CD4-positive, alpha-beta T cell (primary cell): ENCODE results near the gene CCDC85B. TPM values are rescaled to one million over a fixed set of nuclear protein-coding genes. Genes with fewer than 3 reads are reported as not detected.

ENCODE experiments used
- ATAC-seq: fragments of 200-7000 bp; cut with Tn5 transposase; one replicate; pipeline ENCODE4 v1.10.0; 2022; ENCODE audit warnings: mild to moderate bottlenecking; ENCODE audit not compliant: poor library complexity
- CTCF ChIA-PET: fragments of 350-600 bp; sonication (Branson Sonifier 250); formaldehyde crosslinking; loops from one replicate; lab custom pipeline; 2021; ENCODE audit warnings: antibody characterized with exemption, inconsistent platforms; lab: Charles Lee
- POLR2A ChIA-PET: fragments of 350-600 bp; sonication (Branson Sonifier 250); formaldehyde crosslinking; loops from one replicate; lab custom pipeline; 2021; ENCODE audit warnings: antibody characterized with exemption, inconsistent platforms; lab: Charles Lee
- DNase-seq, 14 experiments: peaks; one replicate each; pipeline ENCODE4 v3.0.0-alpha.2; 2013 to 2020; ENCODE audit warnings: mixed read lengths in 2 of 14
- H3K27ac ChIP-seq, 2 donors: one replicate each; pipeline versions ENCODE4 v1.5.1 to v1.7.0; 2013; ENCODE audit warnings: low read length in 2 of 2, low read depth in 1 of 2, mild to moderate bottlenecking in 1 of 2
- H3K27me3 ChIP-seq, 2 experiments: 1 replicate in 1 of 2; 2 replicates in 1 of 2; pipeline versions ENCODE4 v1.6.1 to v1.7.0; 2013; ENCODE audit warnings: low read length in 2 of 2, control low read depth in 1 of 2, mild to moderate bottlenecking in 1 of 2, moderate library complexity in 1 of 2; ENCODE audit not compliant: insufficient read depth in 2 of 2, control insufficient read depth in 1 of 2
- H3K36me3 ChIP-seq: one replicate; pipeline ENCODE4 v1.6.1; 2013; ENCODE audit warnings: low read length, control low read depth; ENCODE audit not compliant: insufficient read depth
- H3K4me1 ChIP-seq: one replicate; pipeline ENCODE4 v1.6.1; 2013; ENCODE audit warnings: low read length, control low read depth; ENCODE audit not compliant: insufficient read depth
- H3K4me3 ChIP-seq: one replicate; pipeline ENCODE4 v1.5.1; 2013; ENCODE audit warnings: mild to moderate bottlenecking, low read length, moderate library complexity
- H3K9me3 ChIP-seq, 2 experiments: 1 replicate in 1 of 2; 2 replicates in 1 of 2; pipeline versions ENCODE4 v1.6.1 to v1.7.0; 2013; ENCODE audit warnings: low read length in 2 of 2, mild to moderate bottlenecking in 2 of 2, control low read depth in 1 of 2, moderate library complexity in 1 of 2; ENCODE audit not compliant: control insufficient read depth in 1 of 2, insufficient read depth in 1 of 2
- H3K27ac Mint-ChIP-seq: one replicate; pipeline ENCODE4 v1.8.0; 2020; ENCODE audit warnings: mixed read lengths
- H3K27me3 Mint-ChIP-seq: one replicate; pipeline ENCODE4 v1.8.0; 2021; ENCODE audit warnings: mixed read lengths
- H3K36me3 Mint-ChIP-seq: one replicate; pipeline ENCODE4 v1.8.0; 2021; ENCODE audit warnings: low read depth, mixed read lengths
- H3K4me1 Mint-ChIP-seq: one replicate; pipeline ENCODE4 v1.8.0; 2021; ENCODE audit warnings: low read depth, mixed read lengths
- H3K4me3 Mint-ChIP-seq: one replicate; pipeline ENCODE4 v1.8.0; 2020; ENCODE audit warnings: mild to moderate bottlenecking, mixed read lengths
- H3K9me3 Mint-ChIP-seq: one replicate; pipeline ENCODE4 v1.8.0; 2020; ENCODE audit warnings: mixed read lengths
- intact Hi-C, 2 experiments: fragments of 100-400 bp; cut with DNase I in 1 of 2; cut with micrococcal nuclease in 1 of 2; formaldehyde crosslinking; loops; one replicate each; pipeline versions ENCODE4 v1.15.1 to v1.9.0; 2023 to 2025; cut with DNase I, micrococcal nuclease
- total RNA-seq, 174 experiments: library from RNA in 2 of 174; stranded (reverse) in 2 of 174; gene quantifications; one replicate each; pipeline ENCODE4 v1.2.3 and lab custom pipeline; 2021 to 2026
- TF ChIP-seq, protein P1 (sequence below): fragments of 200-600 bp; IDR thresholded peaks from one replicate; pipeline ENCODE4 v1.8.0; 2022; ENCODE audit warnings: antibody characterized with exemption, mild to moderate bottlenecking

Gene CCDC85B
- total RNA-seq, 2 experiments from 2014 or later, result 23.1 to 25.8 TPM

DNA sequence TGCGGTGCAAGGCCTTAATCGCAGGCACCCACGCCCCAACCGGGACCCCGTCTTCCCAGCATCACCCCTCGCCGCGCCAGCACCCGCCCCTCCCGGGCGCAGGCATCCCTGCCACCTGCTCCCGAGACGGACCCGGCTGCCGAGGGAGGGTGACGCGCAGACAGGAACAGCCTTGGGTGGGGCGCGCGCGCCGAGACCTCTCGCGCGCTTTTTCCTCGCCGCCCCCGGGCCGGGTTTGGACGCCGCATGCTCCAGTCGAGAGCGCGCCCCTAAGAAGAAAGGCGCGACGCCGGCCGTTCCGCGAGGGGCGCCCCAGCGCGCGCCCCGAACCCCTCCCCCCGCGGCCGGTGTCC is 33.0 kb upstream of the CCDC85B start:
- peak overlapping the region; percentile 52 to 64 for H3K27ac ChIP-seq
- Mint-ChIP-seq H3K36me3 (peaks cover 84% of the 10 kb centered on the region), H3K27me3 (no peaks in the 10 kb centered on the region), H3K9me3 (no peaks in the 10 kb centered on the region), H3K4me1 (peaks cover 53% of the 10 kb centered on the region), H3K27ac (peak overlapping the region; percentile 94), H3K4me3 (peak overlapping the region; percentile 84)
- ChIA-PET POLR2A (interaction anchor here (0.6 to 5.8 kb wide), 23 partner anchors 9 to 735 kb away, joined by 3 to 248 read pairs (median 5); partner anchors contain the start of genes BANF1, CCDC85B, DPF2 and EFEMP2), CTCF (interaction anchor here (5.2 kb wide), 1 partner anchor 31 kb away, joined by 80 read pairs; the partner anchor contains the start of genes CCDC85B and FIBP)
- intact Hi-C loops, result loop anchor here in 1 of 2 experiments (2.0 to 10.0 kb wide), 3 partner anchors 25 to 427 kb away; partner anchors contain the start of genes PCNX3, SNX32 and YIF1A
- TF ChIP-seq, protein P1, sequence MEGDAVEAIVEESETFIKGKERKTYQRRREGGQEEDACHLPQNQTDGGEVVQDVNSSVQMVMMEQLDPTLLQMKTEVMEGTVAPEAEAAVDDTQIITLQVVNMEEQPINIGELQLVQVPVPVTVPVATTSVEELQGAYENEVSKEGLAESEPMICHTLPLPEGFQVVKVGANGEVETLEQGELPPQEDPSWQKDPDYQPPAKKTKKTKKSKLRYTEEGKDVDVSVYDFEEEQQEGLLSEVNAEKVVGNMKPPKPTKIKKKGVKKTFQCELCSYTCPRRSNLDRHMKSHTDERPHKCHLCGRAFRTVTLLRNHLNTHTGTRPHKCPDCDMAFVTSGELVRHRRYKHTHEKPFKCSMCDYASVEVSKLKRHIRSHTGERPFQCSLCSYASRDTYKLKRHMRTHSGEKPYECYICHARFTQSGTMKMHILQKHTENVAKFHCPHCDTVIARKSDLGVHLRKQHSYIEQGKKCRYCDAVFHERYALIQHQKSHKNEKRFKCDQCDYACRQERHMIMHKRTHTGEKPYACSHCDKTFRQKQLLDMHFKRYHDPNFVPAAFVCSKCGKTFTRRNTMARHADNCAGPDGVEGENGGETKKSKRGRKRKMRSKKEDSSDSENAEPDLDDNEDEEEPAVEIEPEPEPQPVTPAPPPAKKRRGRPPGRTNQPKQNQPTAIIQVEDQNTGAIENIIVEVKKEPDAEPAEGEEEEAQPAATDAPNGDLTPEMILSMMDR, result no peak
- peak overlapping the region; percentile 90 for H3K4me3 ChIP-seq
- H3K4me1 ChIP-seq, result peaks cover 77% of the 10 kb centered on the region
- peaks cover 52% of the 10 kb centered on the region for H3K36me3 ChIP-seq
- peaks cover 0 to 6% of the 10 kb centered on the region in 2 experiments for H3K9me3 ChIP-seq
- H3K27me3 ChIP-seq, result no peaks in the 10 kb centered on the region
- DNase-seq (peak; percentile 53 to 79 (median 66)), ATAC-seq (no peak)

GRCh38 chr11:65857853-65858680 is 32.4 kb upstream of the CCDC85B start, which contains the start of gene CFL1:
Gene CFL1 (minus strand): TSS chr11:65858180. CDS start chr11:65858099, 81 bp downstream.
- Mint-ChIP-seq H3K4me3 (peak within 1 kb of the TSS; percentile 91), H3K4me1 (peaks cover 58% of the 10 kb centered on the region), H3K27me3 (no peaks in the 10 kb centered on the region), H3K9me3 (no peaks in the 10 kb centered on the region), H3K27ac (peak within 1 kb of the TSS; percentile 94), H3K36me3 (peaks cover 84% of the 10 kb centered on the region)
- CTCF ChIA-PET, result interaction anchor here (1.0 to 5.2 kb wide), 2 partner anchors 27 to 31 kb away, joined by 6 to 80 read pairs; partner anchors contain the start of genes CCDC85B and FIBP
- peak within 1 kb of the TSS; percentile 92 to 96 for H3K27ac ChIP-seq
- intact Hi-C loops, result loop anchor here (1.0 to 10.0 kb wide), 8 partner anchors 25 to 427 kb away; partner anchors contain the start of genes PCNX3 (in 2 of the 2), BANF1 (in 1 of the 2), C11orf68 (in 1 of the 2) and DRAP1 (in 1 of the 2)
- peaks cover 0 to under 1% of the 10 kb centered on the region in 2 experiments for H3K9me3 ChIP-seq
- H3K27me3 ChIP-seq, result no peaks in the 10 kb centered on the region
- peaks cover 52% of the 10 kb centered on the region for H3K36me3 ChIP-seq
- H3K4me1 ChIP-seq, result peaks cover 82% of the 10 kb centered on the region
- peak within 1 kb of the TSS; percentile 90 for H3K4me3 ChIP-seq
- peak; percentile 67 for ATAC-seq
- TF ChIP-seq, protein P1, result no peak
- DNase-seq, result peak; percentile 93 to 99 (median 96)
- POLR2A ChIA-PET, result interaction anchor here (0.6 to 5.8 kb wide), 36 partner anchors 8 to 736 kb away, joined by 3 to 248 read pairs (median 5); partner anchors contain the start of genes BANF1, C11orf68, CCDC85B and DPF2

DNA sequence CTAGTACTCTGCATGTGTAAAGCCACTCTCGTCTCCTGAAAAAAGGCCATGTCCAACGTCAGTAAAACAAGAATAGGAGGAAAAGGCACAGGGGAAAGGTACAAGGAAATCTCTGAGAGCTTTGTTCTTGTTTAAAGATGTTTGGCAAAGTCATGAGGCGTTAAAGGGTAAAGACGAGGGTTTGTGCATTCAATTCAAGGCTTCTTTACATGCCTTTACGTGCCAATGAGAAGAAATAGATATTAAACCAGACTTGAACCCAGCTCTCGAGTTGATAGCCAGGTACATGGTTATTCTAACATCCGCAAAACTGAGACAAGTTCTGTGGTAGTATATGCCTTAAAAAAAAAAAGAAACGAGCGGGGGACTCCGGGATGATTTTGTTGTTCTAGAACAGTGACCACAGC is 31.8 kb upstream of the CCDC85B start:
- Mint-ChIP-seq H3K36me3 (peaks cover 84% of the 10 kb centered on the region), H3K27me3 (no peaks in the 10 kb centered on the region), H3K9me3 (no peaks in the 10 kb centered on the region), H3K4me1 (peaks cover 58% of the 10 kb centered on the region), H3K4me3 (peak overlapping the region; percentile 91), H3K27ac (peak overlapping the region; percentile 94)
- Histone ChIP-seq H3K9me3 (no peaks in the 10 kb centered on the region), H3K4me1 (peaks cover 80% of the 10 kb centered on the region), H3K27me3 (no peaks in the 10 kb centered on the region), H3K27ac (peak overlapping the region; percentile 92 to 96), H3K4me3 (peak overlapping the region; percentile 90), H3K36me3 (peaks cover 52% of the 10 kb centered on the region)
- peak in 2 of 14 experiments; percentile 11 to 48 for DNase-seq
- ChIA-PET CTCF (interaction anchor here (1.0 to 5.2 kb wide), 4 partner anchors 26 to 41 kb away, joined by 3 to 80 read pairs (median 22); partner anchors contain the start of genes CCDC85B and FIBP), POLR2A (interaction anchor here (0.6 to 5.8 kb wide), 41 partner anchors 8 to 741 kb away, joined by 3 to 248 read pairs (median 5); partner anchors contain the start of genes BANF1, C11orf68, CCDC85B and DPF2)
- TF ChIP-seq, protein P1, result no peak
- intact Hi-C loops, result loop anchor here (1.0 to 10.0 kb wide), 8 partner anchors 30 to 426 kb away; partner anchors contain the start of genes PCNX3 (in 2 of the 2), BANF1 (in 1 of the 2), C11orf68 (in 1 of the 2) and DRAP1 (in 1 of the 2)
- ATAC-seq, result no peak
